ENCODE data around the gene AIFM3.

GRCh38 chr22:21014726-21015465 is 47.8 kb downstream of the AIFM3 start, which contains the start of gene P2RX6:
- TF ChIP-seq CTCF (IDR thresholded peaks at IDR 0.05; ENCODE audit: low read depth, low read length, poor library complexity, severe bottlenecking) = no peak
- no peak for TF ChIP-seq EZH2phosphoT487 (IDR thresholded peaks at IDR 0.05; ENCODE audit: borderline replicate concordance, low read length)
